Pancreas (tissue), 10 donors: Measurements from ENCODE around the gene RNF150. TPM values are rescaled to one million over a fixed set of nuclear protein-coding genes. Genes with fewer than 3 reads are reported as not detected.
"Not testable (repeated sequence)": the region's sequence is repeated elsewhere in the genome, so short reads cannot be mapped to it uniquely, and the experiment has no call there.

Experiments
- ATAC-seq, 4 donors: fragments of 200-7000 bp; cut with Tn5 transposase; one replicate each; pipeline versions ENCODE4 v1.8.0 to v1.9.1; 2020; ENCODE audit warnings: mild to moderate bottlenecking in 4 of 4, moderate library complexity in 4 of 4
- DNase-seq, 6 donors: peaks; one replicate each; pipeline ENCODE4 v3.0.0-alpha.2; 2020
- FAIRE-seq: peaks from 2 replicates; lab custom pipeline; 2012; peaks lifted over from hg19 to GRCh38; lab: Jason Lieb, UNC
- H3K27ac ChIP-seq, 4 donors: fragments of 200-600 bp; sonication (generic); 1 replicate in 3 of 4; 2 replicates in 1 of 4; pipeline versions ENCODE4 v1.5.0 to v1.8.0; 2020
- H3K27me3 ChIP-seq, 4 donors: fragments of 200-600 bp; one replicate each; pipeline ENCODE4 v1.8.0; 2021
- H3K36me3 ChIP-seq, 3 donors: fragments of 200-600 bp; sonication (generic) in 1 of 3; one replicate each; pipeline versions ENCODE4 v1.5.0 to v1.8.0; 2020 to 2021
- H3K4me1 ChIP-seq, 3 donors: fragments of 200-600 bp; one replicate each; pipeline ENCODE4 v1.8.0; 2021
- H3K4me3 ChIP-seq, 4 donors: fragments of 200-600 bp; sonication (generic) in 2 of 4; one replicate each; pipeline versions ENCODE4 v1.5.0 to v1.8.0; 2020 to 2021
- H3K9me3 ChIP-seq, 4 donors: fragments of 200-600 bp; one replicate each; pipeline ENCODE4 v1.8.0; 2021
- CTCF ChIP-seq, 4 donors: fragments of 200-600 bp; sonication (generic) in 3 of 4; IDR thresholded peaks; one replicate each; pipeline versions ENCODE4 v1.5.0 to v1.8.0; 2021; ENCODE audit warnings: antibody characterized with exemption in 4 of 4
- WGBS, 2 donors: extraction: QIAGEN DNeasy Blood & Tissue Kit; methylation state at CpG; one replicate each; pipeline ENCODE4 v1.1.7; 2013; 5-methylcytosine and 5-hydroxymethylcytosine counted together
- intact Hi-C, 3 donors: fragments of 100-400 bp; cut with DNase I; formaldehyde crosslinking; loops; one replicate each; pipeline versions ENCODE4 v1.11.1 to v1.14.2; 2022
- polyA plus RNA-seq, 2 donors: library from polyadenylated mRNA; stranded (reverse); fragments of 200-250 nt; gene quantifications; one replicate each; pipeline ENCODE4 v1.2.3, GENCODE V29; 2013
- total RNA-seq, 6 donors: library from RNA; stranded (reverse); fragmentation: NEBNext Ultra II Directional in 4 of 6; extraction: Animal tissue kit (Norgen Biotek cat#: 25700) in 4 of 6; gene quantifications; one replicate each; pipeline versions ENCODE4 v1.2.1 to v1.2.4, GENCODE V29; 2021 to 2023
- donor health status: healthy with polysubstance abuse.
- donor health status: DM: no; HTN: no; CAD: no; lungs with moderate emphysema.
- donor health status: DM: no; HTN: no; CAD: no.
- donor health status: control.
- donor health status: control.
- donor health status: Bipolar disorder and iron deficiency.
- donor health status: DM: yes; HTN: yes; CAD: no.
- donor health status: DM: no; HTN: no; CAD: no.
- donor health status: DM: no; HTN: no; CAD: no.
- donor health status: DM: yes; HTN: yes; CAD: no.

Gene RNF150
- total and polyA plus RNA-seq, 8 donors, result 0.53 to 4.1 (median 2.5) TPM

DNA sequence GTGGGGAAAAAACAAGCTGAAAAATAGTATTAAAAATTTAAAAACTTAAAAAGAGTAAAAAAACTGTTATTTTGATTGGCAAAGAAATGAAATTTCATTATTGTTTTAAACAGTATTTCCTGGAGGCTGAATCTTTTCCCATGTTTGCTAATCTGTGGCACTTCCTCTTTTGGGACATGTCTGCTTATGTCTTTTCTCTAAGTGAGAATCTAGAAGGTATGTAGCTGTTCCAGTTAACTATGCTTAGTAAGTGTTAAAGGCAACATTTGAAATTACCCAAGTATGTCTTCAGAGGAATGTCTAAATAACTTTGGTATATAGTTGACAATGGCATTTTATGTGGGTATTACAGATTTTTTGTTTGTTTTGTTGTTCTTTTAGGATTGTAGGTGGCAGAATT lies 295.5 kb downstream of the RNF150 start:
- H3K27me3 ChIP-seq, result no peaks in the 10 kb centered on the region
- no peaks in the 10 kb centered on the region for H3K36me3 ChIP-seq
- intact Hi-C loops, result no loop called here
- H3K4me1 ChIP-seq, result peaks cover 0 to 2% (median 0%) of the 10 kb centered on the region in 3 donors
- no peak overlapping the region for H3K27ac ChIP-seq
- no peak overlapping the region for H3K4me3 ChIP-seq
- FAIRE-seq, result no peak
- H3K9me3 ChIP-seq, result no peaks in the 10 kb centered on the region
- TF ChIP-seq CTCF (IDR thresholded peaks at IDR 0.05), result no peak
- ATAC-seq, result no peak
- no peak for DNase-seq

DNA sequence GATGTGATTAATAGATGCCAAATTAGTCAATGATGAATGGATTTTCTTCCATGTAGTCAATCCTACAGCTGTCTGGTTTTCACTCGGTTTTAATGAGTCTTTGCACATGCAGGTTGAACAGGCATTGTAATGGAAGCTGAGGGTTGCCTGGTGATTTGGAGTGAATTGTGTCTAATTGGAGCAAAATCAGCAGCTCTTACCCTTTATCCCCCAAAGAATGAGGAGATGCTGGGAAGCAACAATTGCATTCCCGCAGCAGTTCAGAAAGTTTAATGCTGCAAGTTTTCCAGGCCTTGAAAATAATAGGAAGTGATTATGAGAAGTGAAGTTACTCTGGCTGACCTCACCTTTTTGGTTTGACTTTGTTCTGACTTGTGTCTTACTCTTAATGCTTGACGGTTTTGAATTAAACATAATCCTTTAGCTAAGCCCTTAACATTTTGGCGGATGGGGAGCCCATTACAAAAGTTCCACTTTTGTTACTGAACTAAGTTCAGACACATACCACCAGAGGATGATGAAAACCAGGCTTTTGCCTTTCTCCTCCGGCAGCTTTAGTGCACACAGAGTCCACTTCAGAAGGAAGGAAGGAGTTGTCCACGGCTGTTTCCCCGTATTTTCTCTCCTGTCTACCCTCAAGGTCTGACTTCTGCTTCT lies 298.3 kb downstream of the RNF150 start:
- TF ChIP-seq CTCF (IDR thresholded peaks at IDR 0.05), result no peak
- Histone ChIP-seq H3K9me3 (no peaks in the 10 kb centered on the region), H3K4me1 (peaks cover 0 to 2% (median 0%) of the 10 kb centered on the region in 3 donors), H3K36me3 (no peaks in the 10 kb centered on the region), H3K27me3 (no peaks in the 10 kb centered on the region), H3K27ac (no peak overlapping the region), H3K4me3 (no peak overlapping the region)
- WGBS, 2 donors, result 66 to 75% methylated on average over 7 of the region's 7 CpGs
- intact Hi-C loops, result no loop called here
- DNase-seq (no peak), FAIRE-seq (no peak), ATAC-seq (no peak)

DNA sequence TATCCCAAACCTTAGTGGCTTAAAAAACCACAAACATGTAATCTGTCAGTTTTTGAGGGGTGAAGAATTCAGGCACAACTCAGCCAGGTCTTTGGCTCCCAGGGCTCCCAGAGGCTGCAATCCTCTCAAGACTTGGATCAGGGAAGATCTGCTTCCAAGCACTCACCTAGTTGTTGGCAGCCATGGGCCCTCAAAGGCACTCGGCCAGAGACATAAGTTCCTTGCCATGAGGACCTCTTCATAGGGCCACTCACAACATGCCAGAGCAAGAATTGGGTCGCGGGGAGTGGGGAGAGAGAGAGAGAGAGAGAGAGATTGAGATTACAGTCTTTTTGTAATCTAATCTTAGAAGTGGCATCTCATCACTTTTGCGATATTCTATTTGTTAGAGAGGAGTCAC lies 300.0 kb downstream of the RNF150 start:
- DNase-seq (no peak), ATAC-seq (no peak), FAIRE-seq (no peak)
- intact Hi-C loops, result no loop called here
- H3K27me3 ChIP-seq, result no peaks in the 10 kb centered on the region
- no peaks in the 10 kb centered on the region for H3K36me3 ChIP-seq
- H3K4me1 ChIP-seq, result peaks cover 0 to 2% (median 0%) of the 10 kb centered on the region in 3 donors
- no peak overlapping the region for H3K4me3 ChIP-seq
- H3K9me3 ChIP-seq, result no peaks in the 10 kb centered on the region
- 83 to 86% methylated on average over 4 of the region's 4 CpGs for whole genome bisulfite sequencing, 2 donors
- no peak for TF ChIP-seq CTCF (IDR thresholded peaks at IDR 0.05)
- H3K27ac ChIP-seq, result no peak overlapping the region

DNA sequence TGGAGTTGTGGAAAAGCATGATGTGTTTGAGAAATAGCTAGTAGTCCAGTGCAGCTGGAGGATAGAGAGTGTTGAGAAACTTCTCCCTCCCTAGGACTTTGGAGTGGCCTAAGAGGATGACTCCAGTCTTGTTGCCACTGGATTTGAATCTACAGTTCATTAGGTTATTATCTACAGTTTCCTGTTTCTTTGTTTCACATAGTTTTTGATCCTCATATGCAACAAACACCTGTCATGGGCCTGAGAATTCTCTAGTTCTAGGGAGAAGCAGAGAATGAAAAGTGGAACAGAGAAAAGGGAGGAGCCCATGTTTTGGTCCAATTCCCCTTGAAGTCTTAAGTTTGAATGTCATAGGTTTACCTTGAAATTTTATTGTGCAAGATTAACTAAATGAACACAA lies 303.4 kb downstream of the RNF150 start:
- H3K4me1 ChIP-seq, result no peaks in the 10 kb centered on the region
- no peaks in the 10 kb centered on the region for H3K9me3 ChIP-seq
- ATAC-seq (no peak), DNase-seq (no peak), FAIRE-seq (no peak)
- TF ChIP-seq CTCF (IDR thresholded peaks at IDR 0.05), result no peak
- H3K27me3 ChIP-seq, result no peaks in the 10 kb centered on the region
- no peak overlapping the region for H3K27ac ChIP-seq
- intact Hi-C loops, result no loop called here
- no peaks in the 10 kb centered on the region for H3K36me3 ChIP-seq
- no peak overlapping the region for H3K4me3 ChIP-seq

DNA sequence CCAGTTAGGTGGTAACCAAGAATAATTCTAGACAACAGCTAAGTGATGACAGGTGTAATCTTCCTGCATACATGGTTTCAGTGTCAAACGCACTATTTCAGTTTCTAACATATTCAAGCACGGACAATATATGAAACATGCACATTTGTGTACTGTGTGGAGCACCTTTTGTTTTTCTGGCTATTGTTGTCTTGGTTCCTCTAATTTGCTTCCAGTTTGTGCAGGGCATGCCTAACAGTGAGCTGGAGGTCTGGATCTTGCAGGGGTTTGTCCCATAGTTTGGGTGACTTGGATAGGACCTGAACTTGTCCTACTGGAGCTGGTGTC lies 306.6 kb downstream of the RNF150 start:
- ATAC-seq (no peak), FAIRE-seq (no peak), DNase-seq (no peak)
- Histone ChIP-seq H3K27ac (no peak overlapping the region), H3K4me1 (no peaks in the 10 kb centered on the region), H3K27me3 (no peaks in the 10 kb centered on the region), H3K9me3 (no peaks in the 10 kb centered on the region), H3K4me3 (no peak overlapping the region), H3K36me3 (no peaks in the 10 kb centered on the region)
- no peak for TF ChIP-seq CTCF (IDR thresholded peaks at IDR 0.05)
- WGBS, 2 donors, result 96 to 97% methylated on average over 2 of the region's 2 CpGs
- intact Hi-C loops, result no loop called here

DNA sequence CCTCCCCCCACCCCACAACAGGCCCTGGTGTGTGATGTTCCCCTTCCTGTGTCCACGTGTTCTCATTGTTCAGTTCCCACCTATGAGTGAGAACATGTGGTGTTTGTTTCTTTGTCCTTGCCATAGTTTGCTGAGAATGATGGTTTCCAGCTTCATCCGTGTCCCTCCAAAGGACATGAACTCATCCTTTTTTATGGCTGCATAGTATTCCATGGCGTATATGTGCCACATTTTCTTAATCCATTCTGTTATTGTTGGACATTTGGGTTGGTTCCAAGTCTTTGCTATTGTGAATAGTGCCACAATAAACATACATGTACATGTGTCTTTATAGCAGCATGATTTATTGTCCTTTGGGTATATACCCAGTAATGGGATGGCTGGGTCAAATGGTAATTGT lies 312.7 kb downstream of the RNF150 start:
- H3K36me3 ChIP-seq, H3K9me3 ChIP-seq, intact Hi-C loops, DNase-seq, ATAC-seq, FAIRE-seq, H3K27ac ChIP-seq, H3K4me1 ChIP-seq, H3K27me3 ChIP-seq, H3K4me3 ChIP-seq: not testable (repeated sequence)
- WGBS, 2 donors, result 85 to 86% methylated on average over 3 of the region's 3 CpGs
